ENCODE results near the gene SORCS2.

SORCS2 gene

GRCh38 chr4:7247521-7247920 is 55.2 kb downstream of the SORCS2 start:
- DNase-seq (ENCODE audit: low read depth) = no peak

- no peak for DNase-seq (ENCODE audit: low read depth)
These were observed 55.6 kb downstream of the SORCS2 start for GRCh38 chr4:7247946-7248345.

DNA sequence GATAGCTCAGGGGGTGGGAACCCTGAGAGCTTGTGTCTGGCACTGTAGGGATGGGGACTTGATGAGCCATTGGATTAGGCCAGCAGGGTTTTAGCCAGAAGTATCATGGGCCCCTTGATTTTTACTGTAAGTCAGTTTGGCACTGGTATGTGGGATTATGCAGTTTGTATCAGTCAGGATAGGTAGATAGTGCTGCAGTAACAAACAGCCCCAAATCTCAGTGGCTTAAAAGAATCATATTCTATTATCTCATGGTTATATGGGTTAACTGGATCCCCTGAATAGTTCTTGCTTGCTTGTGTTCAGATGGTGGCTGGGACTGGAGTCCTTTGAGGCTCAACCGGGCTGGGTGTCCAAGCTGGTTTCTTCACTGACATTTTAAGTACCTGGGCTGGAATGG is 56.5 kb downstream of the SORCS2 start:
- no peak for DNase-seq (ENCODE audit: low read depth)

GRCh38 chr4:7251321-7251720 is 59.0 kb downstream of the SORCS2 start:
- no peak for DNase-seq (ENCODE audit: low read depth)

GRCh38 chr4:7252051-7252450 is 59.7 kb downstream of the SORCS2 start:
- DNase-seq (ENCODE audit: low read depth) = no peak

DNA sequence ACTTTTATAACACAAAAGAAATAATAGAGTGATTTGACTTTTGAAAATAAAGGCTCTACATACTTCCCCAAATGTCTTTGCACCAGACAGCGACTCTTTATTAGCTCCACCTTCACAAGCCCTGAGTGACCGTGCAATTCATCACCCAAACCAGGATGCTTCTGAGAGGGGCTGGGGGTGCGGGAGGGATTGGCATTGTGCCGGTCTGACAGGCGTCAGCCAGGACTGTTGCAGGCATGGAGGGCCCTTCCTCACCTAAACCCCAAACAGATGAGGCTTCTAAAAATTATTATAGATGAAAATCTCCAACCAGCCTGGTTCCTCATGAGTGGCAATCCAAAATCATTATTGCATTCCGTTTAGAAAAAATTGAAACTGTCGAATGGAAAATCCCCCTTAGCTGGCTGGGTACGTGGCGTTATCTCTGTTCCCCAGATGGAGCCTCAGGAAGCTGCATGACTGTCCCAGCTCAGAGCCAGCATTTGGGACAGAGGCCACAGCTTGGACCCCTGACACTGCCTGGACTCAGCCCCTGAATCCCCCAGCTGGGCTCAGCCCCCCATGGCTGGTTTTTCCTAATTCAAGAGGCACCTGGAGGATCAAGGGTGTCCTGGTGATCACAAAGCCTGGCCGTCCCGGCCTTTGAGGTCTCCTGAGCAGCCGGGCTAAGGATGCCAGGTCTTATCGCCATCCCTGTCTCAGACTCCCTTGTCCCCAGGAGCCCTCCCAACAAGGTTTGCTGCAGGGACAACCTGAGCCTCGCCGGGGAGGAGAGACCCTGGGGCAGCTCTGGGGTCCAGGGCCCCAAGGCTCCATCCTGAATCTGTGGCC is 60.4 kb downstream of the SORCS2 start:
- DNase-seq (ENCODE audit: low read depth) = no peak

DNA sequence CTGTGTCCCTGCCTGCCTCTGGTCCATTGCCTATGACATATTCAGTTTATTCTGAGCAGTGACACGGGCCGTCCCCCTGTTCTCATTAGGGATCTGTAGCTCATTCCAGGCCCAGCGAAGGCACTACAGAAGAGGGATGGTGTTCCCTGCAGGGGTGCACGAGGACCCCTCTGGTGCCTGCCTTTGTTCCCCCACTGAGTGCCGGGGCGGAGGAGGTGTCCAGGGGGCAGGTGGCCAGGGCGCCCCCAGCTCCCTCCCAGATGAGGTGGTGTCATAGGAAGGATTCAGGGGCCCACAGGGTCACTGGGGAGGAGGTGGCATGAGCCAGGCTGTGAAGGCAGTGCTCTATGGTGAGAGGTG is 61.0 kb downstream of the SORCS2 start:
- no peak for DNase-seq (ENCODE audit: low read depth)

DNA sequence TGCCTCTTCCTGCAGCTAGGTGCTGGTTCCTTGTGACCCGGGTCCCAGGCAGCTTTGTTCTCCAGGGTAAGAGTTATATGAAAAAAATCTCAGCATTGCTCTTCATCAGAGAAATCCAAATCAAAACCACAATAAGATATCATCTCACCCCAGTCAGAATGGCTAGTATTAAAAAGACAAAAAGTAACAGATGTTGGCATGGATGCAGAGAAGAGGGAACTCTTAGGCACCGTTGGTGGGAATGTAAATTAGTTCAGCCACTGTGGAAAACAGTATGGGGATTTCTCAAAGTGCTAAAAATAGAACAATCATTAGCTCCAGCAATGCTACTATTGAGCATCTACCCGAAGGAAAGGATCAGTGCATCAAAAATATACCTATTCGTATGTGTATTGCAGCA is 61.5 kb downstream of the SORCS2 start:
- no peak for DNase-seq (ENCODE audit: low read depth)

DNA sequence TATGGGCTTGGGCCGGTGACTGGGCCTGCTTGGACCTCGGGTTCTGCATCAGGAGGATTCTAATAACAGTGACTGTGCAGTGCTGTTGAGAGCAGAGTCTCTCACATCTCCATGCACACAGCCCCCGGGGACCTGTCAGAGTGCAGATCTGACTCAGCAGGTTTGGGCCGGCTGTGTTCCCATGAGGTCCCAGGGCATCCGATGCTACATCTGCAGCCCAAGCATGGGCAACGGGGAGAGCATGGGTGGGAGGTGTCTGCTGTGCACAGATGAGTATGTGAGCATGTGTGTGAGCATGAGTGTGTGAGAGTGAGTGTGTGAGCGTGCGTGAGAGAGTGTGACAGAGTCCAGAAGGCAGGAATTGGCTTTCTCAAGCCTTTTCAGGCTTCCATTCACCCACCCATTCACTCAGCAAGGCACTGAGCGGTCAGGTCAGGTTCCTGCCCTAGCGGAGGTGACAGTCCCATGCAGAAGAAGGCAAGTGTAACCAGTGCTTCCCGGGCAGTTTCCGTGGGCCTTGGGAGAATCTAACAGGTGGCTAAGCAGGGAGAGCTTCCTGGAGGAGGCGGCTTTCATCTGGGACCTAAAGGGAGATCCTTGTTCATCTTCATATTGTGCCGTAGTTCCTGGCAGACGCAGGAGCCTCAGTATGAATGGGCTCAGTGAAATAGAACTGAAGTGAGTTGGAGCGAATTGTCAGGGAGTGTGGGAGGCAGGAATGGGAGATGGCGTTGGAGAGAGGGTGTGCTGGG is 62.6 kb downstream of the SORCS2 start:
- no peak for DNase-seq (ENCODE audit: low read depth)

DNA sequence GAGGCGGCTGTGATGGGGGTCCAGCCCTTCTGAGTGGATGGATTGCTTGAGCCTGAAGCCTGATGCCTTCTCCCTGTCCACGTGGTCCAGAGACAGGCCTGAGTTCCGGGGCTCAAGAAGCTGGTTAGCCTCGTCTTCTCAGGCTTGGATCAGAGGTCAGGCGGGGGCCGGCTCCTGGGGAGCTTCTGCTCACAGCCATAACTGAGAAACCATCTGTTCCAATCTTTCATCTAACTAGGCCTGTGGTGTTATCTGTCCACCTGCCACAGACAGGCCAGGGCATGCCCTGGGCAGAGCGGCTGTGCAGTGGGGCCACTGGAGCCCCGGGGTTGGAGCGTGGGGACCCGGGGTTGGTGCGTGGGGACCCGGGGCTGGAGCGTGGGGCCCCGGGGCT is 63.1 kb downstream of the SORCS2 start:
- no peak for DNase-seq (ENCODE audit: low read depth)

DNA sequence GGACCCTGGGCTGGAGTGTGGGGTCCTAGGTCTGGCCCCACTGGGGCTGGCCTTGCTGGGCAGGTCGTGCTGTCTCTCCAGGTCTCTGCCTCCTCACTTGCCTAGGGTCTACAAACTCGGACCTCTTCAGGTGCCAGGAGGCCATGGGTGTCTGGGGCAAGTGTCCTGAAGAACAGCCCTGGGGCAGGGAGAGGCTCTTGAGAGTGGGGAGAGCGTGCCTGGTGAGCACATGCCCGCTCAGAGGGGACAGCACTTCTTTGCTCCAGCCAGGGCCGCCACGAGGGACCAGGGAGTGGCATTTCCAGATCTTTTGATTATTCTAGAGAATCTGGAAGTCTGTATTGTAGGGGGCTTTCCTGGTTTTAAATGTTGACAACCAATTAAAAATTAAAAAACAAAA is 63.7 kb downstream of the SORCS2 start:
- DNase-seq (ENCODE audit: low read depth) = no peak

GRCh38 chr4:7256984-7257810 is 64.9 kb downstream of the SORCS2 start:
- no peak for DNase-seq (ENCODE audit: low read depth)

- no peak for DNase-seq (ENCODE audit: low read depth)
These were observed 66.7 kb downstream of the SORCS2 start for GRCh38 chr4:7259039-7259438.

GRCh38 chr4:7260569-7260968 is 68.2 kb downstream of the SORCS2 start:
- DNase-seq (ENCODE audit: low read depth) = no peak

GRCh38 chr4:7261087-7261486 is 68.7 kb downstream of the SORCS2 start:
- no peak for DNase-seq (ENCODE audit: low read depth)

DNA sequence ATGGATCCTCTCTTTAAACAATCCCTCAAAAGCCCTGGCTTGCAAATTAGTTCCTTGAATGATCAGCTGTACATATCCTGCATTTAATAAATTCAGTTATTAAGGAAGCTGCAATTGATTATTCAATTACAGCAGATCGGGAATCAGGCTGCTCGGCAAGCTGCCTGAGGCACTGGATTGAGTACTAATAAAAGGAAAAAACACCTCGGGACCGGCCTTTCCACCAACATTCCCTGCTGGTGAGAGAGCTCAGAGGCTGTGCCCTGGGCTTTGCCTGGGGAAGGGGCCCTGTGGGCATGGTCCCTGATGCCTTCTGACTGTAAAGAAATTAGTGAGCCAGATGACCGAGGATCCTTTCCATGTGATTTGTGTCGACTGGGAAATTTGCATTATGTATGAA is 69.2 kb downstream of the SORCS2 start:
- no peak for DNase-seq (ENCODE audit: low read depth)

DNA sequence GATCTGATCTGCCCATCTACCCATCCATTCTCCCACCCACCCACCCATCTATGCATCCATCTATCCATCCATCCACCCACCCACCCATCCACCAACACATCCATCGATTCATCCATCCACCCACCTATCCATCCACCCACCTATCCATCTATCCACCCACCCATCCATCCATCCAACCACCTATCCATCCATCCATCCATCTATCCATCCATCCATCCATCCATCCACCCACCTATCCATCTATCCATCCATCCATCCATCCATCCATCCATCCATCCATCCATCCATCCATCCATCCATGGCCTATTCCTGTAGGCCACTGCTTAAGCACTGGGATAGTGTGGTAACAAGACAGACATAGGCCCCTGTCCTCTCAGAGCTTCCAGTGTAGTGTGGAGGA is 69.8 kb downstream of the SORCS2 start:
- no peak for DNase-seq (ENCODE audit: low read depth)

- DNase-seq (ENCODE audit: low read depth) = no peak
These were observed 70.8 kb downstream of the SORCS2 start for GRCh38 chr4:7263166-7263565.

GRCh38 chr4:7264694-7265093 is 72.4 kb downstream of the SORCS2 start:
- no peak for DNase-seq (ENCODE audit: low read depth)

DNA sequence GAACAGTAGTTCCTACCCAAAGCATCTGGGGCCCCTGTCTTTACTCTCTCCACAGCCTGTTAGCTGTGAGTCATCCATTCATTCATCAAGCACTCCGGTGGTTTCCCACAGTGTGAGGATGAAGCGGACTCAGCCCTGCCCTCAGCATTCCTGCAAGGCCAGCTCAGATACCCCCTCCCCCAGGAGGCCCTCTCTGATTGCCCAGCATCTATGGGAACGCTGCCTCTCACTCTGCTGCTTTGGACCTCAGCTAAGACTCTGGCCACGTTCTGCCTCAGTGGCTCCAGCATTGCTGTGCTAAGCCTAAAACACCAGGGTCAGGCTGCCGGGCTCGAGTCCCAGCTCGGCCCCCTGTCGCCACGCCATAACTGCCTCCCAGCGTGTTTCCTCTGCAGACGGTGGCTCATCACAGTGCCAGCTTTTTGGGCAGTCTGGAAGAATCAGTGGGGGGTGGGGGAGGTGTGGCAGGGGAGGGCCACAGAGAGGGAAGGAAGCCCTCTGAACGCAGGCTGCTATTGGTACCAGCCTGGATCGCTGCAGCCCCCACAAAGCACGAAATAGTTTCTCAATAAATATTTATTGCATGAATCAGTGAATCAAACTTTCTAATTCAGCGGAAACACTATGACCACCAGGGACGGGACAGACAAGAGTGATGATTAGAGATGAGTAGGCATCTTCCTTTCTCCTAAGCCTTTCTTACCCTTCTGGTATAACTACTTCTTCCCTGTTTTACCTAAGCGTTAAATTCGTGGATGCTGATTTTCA is 74.4 kb downstream of the SORCS2 start:
- no peak for DNase-seq (ENCODE audit: low read depth)

DNA sequence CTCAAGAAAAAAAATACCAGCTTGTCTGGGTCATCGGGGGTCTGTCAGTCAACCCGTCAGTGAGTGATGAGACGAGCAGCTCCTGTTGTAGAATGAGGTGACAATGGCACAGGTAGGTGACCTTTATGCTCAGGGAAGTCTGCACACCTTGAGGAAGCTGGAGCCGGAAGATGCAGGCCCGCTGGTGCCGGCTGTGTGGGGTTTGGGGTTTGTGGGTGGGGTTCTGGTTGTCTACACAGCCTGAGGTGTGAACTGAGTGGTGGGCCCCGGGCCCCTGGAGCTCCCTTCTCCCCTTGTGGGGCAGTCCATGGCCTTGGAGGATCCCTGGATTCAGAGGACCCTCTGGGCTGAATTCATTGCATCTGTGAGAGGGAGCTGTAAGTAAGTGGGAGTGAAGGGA is 75.5 kb downstream of the SORCS2 start:
- DNase-seq (ENCODE audit: low read depth) = no peak

DNA sequence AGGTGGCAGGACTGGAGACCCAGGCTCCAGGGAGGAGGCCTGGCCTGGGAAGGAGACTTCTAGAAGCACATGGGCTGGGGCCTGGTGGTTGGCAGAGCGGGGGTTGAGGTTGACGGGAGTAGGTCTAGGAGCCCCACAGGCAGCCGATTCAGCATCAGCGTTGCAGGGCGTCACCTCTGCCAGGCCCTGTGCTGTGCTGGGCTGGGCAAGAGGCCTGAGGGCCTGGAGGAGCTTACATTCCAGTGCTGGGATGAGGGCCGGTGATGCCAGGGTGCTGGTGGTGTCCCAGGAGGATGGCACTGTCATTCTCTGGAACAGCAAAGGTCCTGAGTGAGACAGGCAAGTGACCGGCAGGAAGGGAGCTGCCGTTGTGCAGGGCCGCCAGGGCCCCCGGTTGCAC is 76.6 kb downstream of the SORCS2 start:
- no peak for DNase-seq (ENCODE audit: low read depth)

All from stimulated activated CD8-positive, alpha-beta memory T cell treated with anti-CD3 and anti-CD28 coated beads, Interleukin-15, amount 100 ng/mL, for 24 hours (primary cell).